Type B pancreatic cell (in vitro differentiated cells): Measurements from ENCODE around the gene SLC4A1. TPM values are rescaled to one million over a fixed set of nuclear protein-coding genes. Genes with fewer than 3 reads are reported as not detected.
A peak's percentile ranks its signal among the peaks of the same experiment; 100 is the strongest.

Experiments
- DNase-seq: peaks from one replicate; pipeline ENCODE4 v3.0.0; 2021; ENCODE audit warnings: mixed read lengths; ENCODE audit not compliant: unreplicated experiment; ENCODE audit errors: extremely low spot score
- H3K27ac Mint-ChIP-seq: 2 replicates; pipeline ENCODE4 v1.8.0; 2021; ENCODE audit warnings: mild to moderate bottlenecking, mixed read lengths
- H3K27me3 Mint-ChIP-seq: 2 replicates; pipeline ENCODE4 v1.8.0; 2021; ENCODE audit warnings: mixed read lengths
- H3K36me3 Mint-ChIP-seq: 2 replicates; pipeline ENCODE4 v1.8.0; 2021; ENCODE audit warnings: mixed read lengths
- H3K4me1 Mint-ChIP-seq: one replicate; pipeline ENCODE4 v1.8.0; 2021; ENCODE audit warnings: mixed read lengths; ENCODE audit not compliant: unreplicated experiment
- H3K4me3 Mint-ChIP-seq: 2 replicates; pipeline ENCODE4 v1.8.0; 2021; ENCODE audit warnings: mild to moderate bottlenecking, mixed read lengths
- H3K9me3 Mint-ChIP-seq: 2 replicates; pipeline ENCODE4 v1.8.0; 2021; ENCODE audit warnings: mixed read lengths
- long read RNA-seq: library from polyadenylated mRNA; unstranded; transcript quantifications from one replicate; pipeline ENCODE4 v2.0.0, GENCODE V29; 2020
- total RNA-seq: library from RNA; stranded (reverse); gene quantifications from 2 replicates; pipeline ENCODE4 v1.2.1, GENCODE V29; 2021; ENCODE audit warnings: low replicate concordance
- TF ChIP-seq, protein P1 (sequence below): fragments of 200-600 bp; sonication (generic); conservative IDR thresholded peaks from 2 replicates; pipeline ENCODE4 v1.5.0; 2021; ENCODE audit warnings: antibody characterized with exemption, mild to moderate bottlenecking

Gene SLC4A1
- not detected in 2 replicates for total RNA-seq
- long read RNA-seq, result 0 reads

DNA sequence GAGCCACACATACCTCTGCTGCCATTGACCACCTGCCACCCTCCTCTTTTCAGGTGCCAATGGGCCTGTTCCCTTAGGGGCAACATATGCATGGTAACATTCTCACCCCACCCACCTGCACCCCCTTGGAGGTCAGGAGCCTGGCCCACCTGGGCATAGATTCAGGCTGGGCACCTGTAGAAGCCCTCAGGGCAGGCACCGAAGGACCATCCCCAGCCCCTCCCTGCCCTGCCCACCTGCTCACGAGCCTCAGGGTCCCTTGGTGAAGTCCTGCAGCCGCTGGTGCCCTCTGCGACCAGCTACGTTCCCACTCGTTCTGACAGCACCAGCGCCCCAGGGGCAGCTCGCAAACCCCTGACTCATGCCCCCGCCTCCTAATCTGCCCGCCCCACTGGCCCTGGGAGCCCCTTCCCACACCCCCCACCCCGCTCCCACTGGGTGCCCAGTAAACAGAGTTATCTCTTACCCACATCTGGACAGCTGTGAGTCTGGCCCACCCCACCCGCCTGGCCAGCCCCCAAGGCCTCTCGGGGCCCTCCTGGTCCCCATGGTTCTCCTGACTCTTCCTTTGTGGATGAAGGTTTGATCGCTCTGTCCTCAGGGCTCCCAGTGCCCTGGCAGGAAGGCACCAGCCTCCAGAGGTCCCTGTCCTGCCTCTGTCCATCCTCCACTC is at the start of gene SLC4A1:
Gene SLC4A1 (minus strand): TSS at position 318 of the 673 bp plus-strand sequence. CDS start 5,269 bp downstream, outside the sequence.
- H3K9me3 Mint-ChIP-seq, result no peaks in the 10 kb centered on the region
- H3K4me1 Mint-ChIP-seq, result peaks cover 5% of the 10 kb centered on the region
- H3K27me3 Mint-ChIP-seq, result peaks cover 32% of the 10 kb centered on the region
- TF ChIP-seq, protein P1, sequence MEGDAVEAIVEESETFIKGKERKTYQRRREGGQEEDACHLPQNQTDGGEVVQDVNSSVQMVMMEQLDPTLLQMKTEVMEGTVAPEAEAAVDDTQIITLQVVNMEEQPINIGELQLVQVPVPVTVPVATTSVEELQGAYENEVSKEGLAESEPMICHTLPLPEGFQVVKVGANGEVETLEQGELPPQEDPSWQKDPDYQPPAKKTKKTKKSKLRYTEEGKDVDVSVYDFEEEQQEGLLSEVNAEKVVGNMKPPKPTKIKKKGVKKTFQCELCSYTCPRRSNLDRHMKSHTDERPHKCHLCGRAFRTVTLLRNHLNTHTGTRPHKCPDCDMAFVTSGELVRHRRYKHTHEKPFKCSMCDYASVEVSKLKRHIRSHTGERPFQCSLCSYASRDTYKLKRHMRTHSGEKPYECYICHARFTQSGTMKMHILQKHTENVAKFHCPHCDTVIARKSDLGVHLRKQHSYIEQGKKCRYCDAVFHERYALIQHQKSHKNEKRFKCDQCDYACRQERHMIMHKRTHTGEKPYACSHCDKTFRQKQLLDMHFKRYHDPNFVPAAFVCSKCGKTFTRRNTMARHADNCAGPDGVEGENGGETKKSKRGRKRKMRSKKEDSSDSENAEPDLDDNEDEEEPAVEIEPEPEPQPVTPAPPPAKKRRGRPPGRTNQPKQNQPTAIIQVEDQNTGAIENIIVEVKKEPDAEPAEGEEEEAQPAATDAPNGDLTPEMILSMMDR, result no peak
- H3K36me3 Mint-ChIP-seq, result no peaks in the 10 kb centered on the region
- H3K4me3 Mint-ChIP-seq, result no peak within 1 kb of the TSS
- H3K27ac Mint-ChIP-seq, result no peak within 1 kb of the TSS
- no peak for DNase-seq

DNA sequence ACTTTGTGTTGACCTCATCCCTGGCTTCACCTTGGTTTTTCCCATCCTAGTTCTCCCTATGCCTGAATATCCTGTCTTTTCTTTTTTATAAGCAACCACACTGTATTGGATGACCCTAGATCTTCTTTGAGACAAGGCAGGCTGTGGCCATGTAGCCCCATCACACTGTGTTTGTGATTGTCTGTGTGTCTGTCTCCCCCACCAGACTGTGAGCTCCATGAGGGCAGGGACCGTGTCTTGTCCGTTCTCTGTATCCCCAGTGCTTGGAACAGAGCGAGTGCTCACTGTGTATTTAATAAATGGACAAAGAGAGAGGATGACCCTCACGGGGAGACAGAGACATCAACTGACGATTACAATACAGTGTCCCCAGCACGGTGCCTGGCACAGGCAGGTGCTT is 49.6 kb upstream of the SLC4A1 start:
- no peaks in the 10 kb centered on the region for H3K9me3 Mint-ChIP-seq
- DNase-seq, result no peak
- H3K4me3 Mint-ChIP-seq, result peak overlapping the region; percentile 29
- TF ChIP-seq, protein P1, result no peak
- peaks cover 9% of the 10 kb centered on the region for H3K36me3 Mint-ChIP-seq
- peaks cover 9% of the 10 kb centered on the region for H3K4me1 Mint-ChIP-seq
- peaks cover 60% of the 10 kb centered on the region for H3K27me3 Mint-ChIP-seq
- H3K27ac Mint-ChIP-seq, result no peak overlapping the region

DNA sequence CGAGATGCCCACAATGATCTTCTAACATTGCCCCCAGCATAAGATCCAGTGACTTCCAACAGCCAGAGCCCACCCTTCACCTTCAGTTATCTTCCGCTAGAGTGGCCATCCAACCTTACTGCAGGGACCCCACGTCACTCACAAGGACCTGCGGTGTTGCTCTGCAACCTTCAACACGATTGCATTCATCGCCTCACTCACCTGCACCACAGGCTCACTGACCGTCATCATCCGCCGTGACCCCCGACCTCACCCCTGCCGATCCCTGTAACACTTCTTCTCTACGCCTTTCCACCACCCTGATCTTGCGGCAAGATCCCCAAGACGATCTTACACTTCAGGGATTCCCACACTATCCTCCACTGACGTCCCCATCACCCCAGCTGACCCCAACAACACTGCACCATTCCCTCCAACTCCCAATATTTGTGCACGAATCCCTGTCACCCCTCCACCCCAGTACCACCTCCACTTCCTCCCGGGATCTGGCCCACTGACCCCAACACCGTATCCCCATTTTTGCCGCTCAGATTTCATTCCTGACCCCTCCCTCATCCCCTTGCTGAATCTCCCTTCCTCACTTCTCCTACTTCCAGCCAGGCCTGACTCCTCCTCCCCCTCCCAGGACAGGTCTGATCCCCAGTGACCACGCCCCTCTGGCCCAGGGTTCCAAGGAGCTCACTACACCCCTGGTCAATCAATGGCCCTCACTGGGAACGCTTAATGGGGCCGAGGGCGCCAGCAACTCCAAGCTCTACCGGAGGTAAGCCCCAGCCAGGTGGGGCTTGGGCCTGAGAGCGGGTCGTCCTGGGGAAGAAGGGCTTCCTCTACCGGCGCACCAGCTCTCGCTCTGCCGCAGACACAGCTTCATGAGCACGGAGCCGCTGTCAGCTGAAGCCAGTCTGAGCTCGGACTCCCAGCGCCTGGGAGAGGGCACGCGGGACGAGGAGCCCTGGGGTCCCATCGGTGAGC is 48.1 kb upstream of the SLC4A1 start:
- Mint-ChIP-seq H3K4me1 (peaks cover 9% of the 10 kb centered on the region), H3K4me3 (peak overlapping the region; percentile 71), H3K9me3 (no peaks in the 10 kb centered on the region), H3K36me3 (peaks cover 9% of the 10 kb centered on the region), H3K27me3 (peaks cover 69% of the 10 kb centered on the region), H3K27ac (no peak overlapping the region)
- DNase-seq, result no peak
- TF ChIP-seq, protein P1, result no peak

DNA sequence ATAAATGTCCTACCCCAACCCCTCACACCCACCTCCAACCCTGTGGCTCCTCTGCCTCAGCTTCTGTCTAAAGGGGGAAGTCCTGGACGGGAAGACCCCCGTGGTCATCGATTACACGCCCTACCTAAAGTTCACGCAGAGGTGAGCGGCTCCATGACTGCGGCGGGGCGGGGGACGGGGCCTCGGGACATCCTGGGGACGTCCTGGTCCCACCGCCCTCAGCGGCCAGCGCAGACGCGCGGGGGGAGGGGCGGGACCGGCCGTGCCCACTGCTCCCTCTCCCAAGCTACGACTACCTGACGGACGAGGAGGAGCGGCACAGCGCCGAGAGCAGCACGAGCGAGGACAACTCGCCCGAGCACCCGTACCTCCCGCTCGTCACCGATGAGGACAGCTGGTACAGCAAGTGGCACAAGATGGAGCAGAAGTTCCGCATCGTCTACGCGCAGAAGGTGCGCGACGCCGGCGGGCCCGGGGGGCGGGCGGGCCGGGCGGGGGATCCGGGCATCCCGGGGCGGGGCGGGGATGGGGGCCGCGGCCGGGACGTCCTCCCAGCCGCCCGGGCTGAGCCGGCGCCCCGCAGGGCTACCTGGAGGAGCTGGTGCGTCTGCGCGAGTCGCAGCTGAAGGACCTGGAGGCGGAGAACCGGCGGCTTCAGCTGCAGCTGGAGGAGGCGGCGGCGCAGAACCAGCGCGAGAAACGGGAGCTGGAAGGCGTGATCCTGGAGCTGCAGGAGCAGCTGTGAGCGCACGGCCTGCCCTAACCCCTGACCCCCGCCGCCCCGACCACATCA is 47.1 kb upstream of the SLC4A1 start:
- Mint-ChIP-seq H3K4me1 (peaks cover 9% of the 10 kb centered on the region), H3K27me3 (peaks cover 76% of the 10 kb centered on the region), H3K36me3 (peaks cover 9% of the 10 kb centered on the region), H3K4me3 (peak overlapping the region; percentile 71), H3K9me3 (no peaks in the 10 kb centered on the region), H3K27ac (no peak overlapping the region)
- no peak for DNase-seq
- TF ChIP-seq, protein P1, result no peak

DNA sequence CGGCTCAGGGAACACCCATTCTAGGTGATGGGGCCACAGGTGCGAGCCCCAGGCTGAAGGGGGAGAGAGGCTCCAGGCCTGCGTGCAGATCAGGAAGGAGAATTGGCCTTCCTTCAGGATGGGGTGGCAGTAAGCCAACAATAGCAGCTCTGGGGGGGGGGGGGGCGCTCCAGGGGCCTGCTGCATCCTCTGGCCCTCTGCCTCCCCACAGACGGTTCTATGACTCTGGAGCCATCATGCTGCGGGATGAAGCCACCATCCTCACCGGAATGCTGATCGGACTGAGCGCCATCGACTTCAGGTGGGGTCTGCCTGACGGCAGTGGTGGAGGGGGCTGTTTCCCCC is 46.6 kb upstream of the SLC4A1 start:
- H3K9me3 Mint-ChIP-seq, result no peaks in the 10 kb centered on the region
- H3K36me3 Mint-ChIP-seq, result peaks cover 7% of the 10 kb centered on the region
- no peak for DNase-seq
- H3K4me3 Mint-ChIP-seq, result peak overlapping the region; percentile 7
- peaks cover 80% of the 10 kb centered on the region for H3K27me3 Mint-ChIP-seq
- peaks cover 9% of the 10 kb centered on the region for H3K4me1 Mint-ChIP-seq
- TF ChIP-seq, protein P1, result no peak
- H3K27ac Mint-ChIP-seq, result no peak overlapping the region
